HG02798 (cell line): ENCODE measurements around the gene C16orf86.
"Not testable (repeated sequence)": the region's sequence is repeated elsewhere in the genome, so short reads cannot be mapped to it uniquely, and the experiment has no call there.

Source experiments
- ATAC-seq: cut with Tn5 transposase; IDR thresholded peaks from one replicate; pipeline ENCODE4 v1.9.1; 2021; ENCODE audit warnings: mild to moderate bottlenecking; ENCODE audit not compliant: unreplicated experiment, poor library complexity

Gene C16orf86

GRCh38 chr16:67683767-67684166 lies 17.2 kb downstream of the C16orf86 start:
- ATAC-seq, result no peak

GRCh38 chr16:67685388-67686112 lies 18.9 kb downstream of the C16orf86 start:
- ATAC-seq, result no peak

- not testable (repeated sequence) for ATAC-seq
These were observed 27.1 kb downstream of the C16orf86 start for GRCh38 chr16:67693517-67694285.

GRCh38 chr16:67694611-67695010 lies 28.0 kb downstream of the C16orf86 start:
- no peak for ATAC-seq

GRCh38 chr16:67697422-67698185 lies 31.0 kb downstream of the C16orf86 start:
- no peak for ATAC-seq

- ATAC-seq, result no peak
These were observed 32.7 kb downstream of the C16orf86 start for GRCh38 chr16:67699265-67699664.

- ATAC-seq, result no peak
These were observed 34.8 kb downstream of the C16orf86 start for GRCh38 chr16:67701420-67701819.

- ATAC-seq, result no peak
These were observed 35.5 kb downstream of the C16orf86 start for GRCh38 chr16:67702130-67702529.

GRCh38 chr16:67703626-67704025 lies 37.0 kb downstream of the C16orf86 start:
- ATAC-seq, result no peak

- ATAC-seq, result no peak
These were observed 37.5 kb downstream of the C16orf86 start for GRCh38 chr16:67704110-67704509.

GRCh38 chr16:67707210-67707609 lies 40.6 kb downstream of the C16orf86 start:
- ATAC-seq, result no peak

GRCh38 chr16:67707790-67708189 lies 41.2 kb downstream of the C16orf86 start:
- no peak for ATAC-seq

GRCh38 chr16:67708368-67708771 lies 41.8 kb downstream of the C16orf86 start:
- no peak for ATAC-seq

GRCh38 chr16:67709050-67709449 lies 42.4 kb downstream of the C16orf86 start:
- no peak for ATAC-seq

- no peak for ATAC-seq
These were observed 44.0 kb downstream of the C16orf86 start for GRCh38 chr16:67710607-67711006.

GRCh38 chr16:67713647-67714273 lies 47.1 kb downstream of the C16orf86 start:
- no peak for ATAC-seq

GRCh38 chr16:67714522-67714921 lies 47.9 kb downstream of the C16orf86 start:
- no peak for ATAC-seq

GRCh38 chr16:67716097-67716496 lies 49.5 kb downstream of the C16orf86 start:
- no peak for ATAC-seq
